Endothelial cell of umbilical vein (primary cell): ENCODE data around the gene GSTA2. TPM values are rescaled to one million over a fixed set of nuclear protein-coding genes. Genes with fewer than 3 reads are reported as not detected.
"Not testable (repeated sequence)": the region's sequence is repeated elsewhere in the genome, so short reads cannot be mapped to it uniquely, and the experiment has no call there.

ENCODE experiments used
- BruUV-seq: library from RNA; stranded (reverse); fragments of 400-500 nt; replicated peaks from 2 replicates; lab custom pipeline; 2021; lab: Mats Ljungman, UMichigan
- CTCF ChIA-PET: fragments of 300-600, 350-600 bp; sonication (Branson Sonifier 250); formaldehyde crosslinking; loops from one replicate; lab custom pipeline; 2021; ENCODE audit warnings: antibody characterized with exemption, inconsistent platforms; lab: Charles Lee
- POLR2A ChIA-PET: fragments of 300-600, 350-600 bp; sonication (Branson Sonifier 250); formaldehyde crosslinking; loops from one replicate; lab custom pipeline; 2021; ENCODE audit warnings: antibody characterized with exemption, inconsistent platforms; lab: Charles Lee
- DNase-seq: peaks from one replicate; pipeline ENCODE4 v3.0.0-alpha.2; 2011; ENCODE audit warnings: low read depth, low spot score
- FAIRE-seq: peaks from 2 replicates; lab custom pipeline; 2011; peaks lifted over from hg19 to GRCh38; lab: Jason Lieb, UNC
- H2AFZ ChIP-seq: 2 replicates; pipeline ENCODE4 v1.6.0; 2012; ENCODE audit warnings: low read depth, low read length, control low read depth, inconsistent platforms
- H3K27ac ChIP-seq: 2 replicates; pipeline ENCODE4 v1.5.1; 2011; ENCODE audit warnings: low read depth, mild to moderate bottlenecking, control low read depth, low read length, moderate library complexity; ENCODE audit not compliant: insufficient read depth
- H3K27me3 ChIP-seq, 2 experiments: 2 replicates each; pipeline versions ENCODE4 v1.6.0 to v1.6.1; 2011; ENCODE audit warnings: low read length in 2 of 2, mixed read lengths in 1 of 2; ENCODE audit not compliant: control insufficient read depth in 2 of 2, insufficient read depth in 2 of 2
- H3K36me3 ChIP-seq, 2 experiments: 2 replicates in 1 of 2; 3 replicates in 1 of 2; pipeline ENCODE4 v1.5.1; 2011; ENCODE audit warnings: low read length in 2 of 2, mild to moderate bottlenecking in 1 of 2, moderate library complexity in 1 of 2; ENCODE audit not compliant: control insufficient read depth in 2 of 2, insufficient read depth in 2 of 2; ENCODE audit errors: extremely low read depth in 1 of 2
- H3K4me1 ChIP-seq: 3 replicates; pipeline ENCODE4 v1.5.1; 2011; ENCODE audit warnings: mild to moderate bottlenecking, low read length; ENCODE audit not compliant: control insufficient read depth, insufficient read depth; ENCODE audit errors: extremely low read depth
- H3K4me2 ChIP-seq: 2 replicates; pipeline ENCODE4 v1.6.1; 2011; ENCODE audit warnings: low read length, control low read depth, mixed read lengths; ENCODE audit not compliant: insufficient read depth
- H3K4me3 ChIP-seq, 3 experiments: fragments of 200-600 bp in 1 of 3; sonication (generic), shearing (Covaris generic) in 1 of 3; replicated peaks in 1 of 3; 2 replicates each; pipeline ENCODE4 v1.5.1; 2011 to 2016; ENCODE audit warnings: control low read depth in 3 of 3, low read length in 3 of 3, mild to moderate bottlenecking in 2 of 3, inconsistent platforms in 1 of 3, low read depth in 1 of 3, moderate library complexity in 1 of 3; ENCODE audit not compliant: insufficient read depth in 1 of 3
- H3K79me2 ChIP-seq: 2 replicates; pipeline ENCODE4 v1.6.0; 2012; ENCODE audit warnings: low read length, inconsistent platforms; ENCODE audit not compliant: control insufficient read depth, insufficient read depth
- H3K9ac ChIP-seq: replicated peaks from 2 replicates; pipeline ENCODE3; 2011; ENCODE audit warnings: low read length, control low read depth; ENCODE audit not compliant: insufficient read depth; ENCODE audit errors: extremely low read depth
- H3K9me1 ChIP-seq: replicated peaks from 3 replicates; pipeline ENCODE4 v1.6.0; 2011; ENCODE audit warnings: mild to moderate bottlenecking, low read length; ENCODE audit not compliant: control insufficient read depth, insufficient read depth; ENCODE audit errors: extremely low read depth
- H3K9me3 ChIP-seq: replicated peaks from 2 replicates; pipeline ENCODE4 v1.5.1; 2012; ENCODE audit warnings: low read length, inconsistent platforms; ENCODE audit not compliant: control insufficient read depth, insufficient read depth
- H4K20me1 ChIP-seq: replicated peaks from 2 replicates; pipeline ENCODE3; 2011; ENCODE audit warnings: mild to moderate bottlenecking, low read length; ENCODE audit not compliant: control insufficient read depth, insufficient read depth; ENCODE audit errors: extremely low read depth
- dilution Hi-C: fragments of 300-500 bp; cut with MboI; formaldehyde crosslinking; loops from one replicate; pipeline ENCODE4 v1.15.0; 2019; ENCODE audit warnings: low sequenced_read_pairs; ENCODE audit not compliant: extremely low pct_ligation_motif_present
- intact Hi-C: fragments of 100-400 bp; cut with micrococcal nuclease; formaldehyde crosslinking; loops from one replicate; pipeline ENCODE4 v1.10.0; 2022
- polyA plus RNA-seq, 4 experiments: library from polyadenylated mRNA; depleted of rRNA in 3 of 4; stranded (reverse) in 3 of 4; unstranded in 1 of 4; fragments of >200 nt; gene quantifications; 2 replicates each; pipeline versions ENCODE4 v1.2.1 to v1.2.3, GENCODE V29; 2011 to 2012; ENCODE audit warnings: missing spikeins in 1 of 4
- total RNA-seq: library from RNA; stranded (reverse); gene quantifications from 2 replicates; pipeline ENCODE4 v1.2.3, GENCODE V29; 2021

GSTA2 gene
- total and polyA plus RNA-seq, 2 donors (not counting 3 experiments of a cell fraction or from before 2014, with no cell fraction given), result not detected

GRCh38 chr6:52782696-52783274 is 19.5 kb upstream of the GSTA2 start:
- H3K4me1 ChIP-seq, H3K9me3 ChIP-seq, BruUV-seq, H3K4me3 ChIP-seq, H3K27me3 ChIP-seq, H3K27ac ChIP-seq, H2AFZ ChIP-seq, CTCF ChIA-PET, H3K79me2 ChIP-seq, intact Hi-C loops, DNase-seq, H3K4me2 ChIP-seq, H3K36me3 ChIP-seq, H3K9me1 ChIP-seq, H3K9ac ChIP-seq, dilution Hi-C loops, POLR2A ChIA-PET, H4K20me1 ChIP-seq, FAIRE-seq: not testable (repeated sequence)

DNA sequence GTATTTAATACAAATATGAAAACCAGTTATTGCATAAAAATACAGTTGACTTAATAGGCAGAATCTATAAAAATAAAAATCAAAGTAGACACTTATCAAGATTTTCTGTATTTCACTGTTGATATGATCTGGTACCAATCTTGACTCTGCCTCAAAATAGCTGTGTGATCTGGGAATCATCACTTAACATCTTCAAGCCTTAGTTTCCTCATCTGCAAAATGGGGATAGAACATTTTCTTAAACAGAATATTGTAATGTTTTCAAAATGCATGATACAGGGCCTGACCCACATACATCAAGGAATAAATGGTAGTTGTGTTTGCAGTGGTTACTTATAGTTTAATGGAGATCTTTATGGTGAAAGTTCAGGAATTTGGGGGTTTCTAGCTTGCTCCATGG is 18.9 kb upstream of the GSTA2 start:
- dilution Hi-C loops, H3K9ac ChIP-seq, H3K9me1 ChIP-seq, H3K9me3 ChIP-seq, BruUV-seq, H3K36me3 ChIP-seq, FAIRE-seq, H3K4me3 ChIP-seq, CTCF ChIA-PET, DNase-seq, H3K27ac ChIP-seq, intact Hi-C loops, H3K4me2 ChIP-seq, H2AFZ ChIP-seq, H3K79me2 ChIP-seq, H3K4me1 ChIP-seq, H3K27me3 ChIP-seq, H4K20me1 ChIP-seq, POLR2A ChIA-PET: not testable (repeated sequence)
